NCI-H2081 treated with DMSO at 0.1 percent for 48 hours (cell line): Measurements from ENCODE around the gene MAPK6.

Source experiments
- DNase-seq: peaks from one replicate; lab custom pipeline; 2025; lab: John Stamatoyannopoulos, UW

MAPK6 gene

GRCh38 chr15:52010633-52011595, 8.1 kb upstream of the MAPK6 start:
- no peak for DNase-seq

- no peak for DNase-seq
Observed at GRCh38 chr15:52011711-52012144, 7.3 kb upstream of the MAPK6 start.

GRCh38 chr15:52012210-52012609, 6.8 kb upstream of the MAPK6 start:
- no peak for DNase-seq

- no peak for DNase-seq
Observed at GRCh38 chr15:52013151-52013791, 5.7 kb upstream of the MAPK6 start.

- no peak for DNase-seq
Observed at GRCh38 chr15:52014616-52015015, 4.4 kb upstream of the MAPK6 start.

- no peak for DNase-seq
Observed at GRCh38 chr15:52016316-52016715, 2.7 kb upstream of the MAPK6 start.

- DNase-seq, result no peak
Observed at GRCh38 chr15:52018244-52018643, 775 bp upstream of the MAPK6 start.

GRCh38 chr15:52019394-52020220, 588 bp downstream of the MAPK6 start:
- no peak for DNase-seq

GRCh38 chr15:52020221-52021085, 1.4 kb downstream of the MAPK6 start:
- no peak for DNase-seq

GRCh38 chr15:52021128-52021671, 2.2 kb downstream of the MAPK6 start:
- DNase-seq, result no peak

GRCh38 chr15:52021892-52022540, 3.0 kb downstream of the MAPK6 start:
- no peak for DNase-seq

- no peak for DNase-seq
Observed at GRCh38 chr15:52023169-52023922, 4.3 kb downstream of the MAPK6 start.

- no peak for DNase-seq
Observed at GRCh38 chr15:52028431-52029093, 9.5 kb downstream of the MAPK6 start.

GRCh38 chr15:52030010-52030409, 11.0 kb downstream of the MAPK6 start:
- no peak for DNase-seq

GRCh38 chr15:52031556-52031955, 12.5 kb downstream of the MAPK6 start:
- DNase-seq, result no peak

GRCh38 chr15:52037889-52038505, 19.0 kb downstream of the MAPK6 start:
- DNase-seq, result no peak

GRCh38 chr15:52039925-52040781, 21.1 kb downstream of the MAPK6 start:
- no peak for DNase-seq
